NCI-H2227 treated with DMSO at 0.1 percent for 48 hours (cell line): ENCODE data around the gene EPAS1.

Source experiments
- DNase-seq: peaks from one replicate; lab custom pipeline; 2025; lab: John Stamatoyannopoulos, UW

EPAS1 gene

GRCh38 chr2:46273919-46274318, 23.3 kb upstream of the EPAS1 start:
- DNase-seq: no peak

GRCh38 chr2:46274586-46274985, 22.6 kb upstream of the EPAS1 start:
- DNase-seq: no peak

- peak; percentile 15 for DNase-seq
Observed at GRCh38 chr2:46275995-46276394, 21.2 kb upstream of the EPAS1 start.

- DNase-seq: no peak
Observed at GRCh38 chr2:46276642-46277041, 20.6 kb upstream of the EPAS1 start.

GRCh38 chr2:46277431-46278190, 19.6 kb upstream of the EPAS1 start:
- no peak for DNase-seq

GRCh38 chr2:46278952-46279351, 18.3 kb upstream of the EPAS1 start:
- DNase-seq: no peak

GRCh38 chr2:46281939-46282338, 15.3 kb upstream of the EPAS1 start:
- no peak for DNase-seq

- DNase-seq: no peak
Observed at GRCh38 chr2:46283693-46284092, 13.5 kb upstream of the EPAS1 start.

GRCh38 chr2:46284260-46284659, 12.9 kb upstream of the EPAS1 start:
- DNase-seq: no peak

GRCh38 chr2:46284796-46285195, 12.4 kb upstream of the EPAS1 start:
- DNase-seq: no peak

GRCh38 chr2:46286715-46287114, 10.5 kb upstream of the EPAS1 start:
- DNase-seq: no peak

GRCh38 chr2:46290078-46290477, 7.1 kb upstream of the EPAS1 start:
- DNase-seq: no peak

- no peak for DNase-seq
Observed at GRCh38 chr2:46293466-46293865, 3.7 kb upstream of the EPAS1 start.

GRCh38 chr2:46294176-46294836, 2.9 kb upstream of the EPAS1 start:
- DNase-seq: no peak

- DNase-seq: no peak
Observed at GRCh38 chr2:46296216-46296839, 879 bp upstream of the EPAS1 start.

- DNase-seq: no peak
Observed at GRCh38 chr2:46297546-46298271, 502 bp downstream of the EPAS1 start.

- DNase-seq: no peak
Observed at GRCh38 chr2:46298272-46298521, 990 bp downstream of the EPAS1 start.

GRCh38 chr2:46298522-46299353, 1.5 kb downstream of the EPAS1 start:
- DNase-seq: no peak

- peak; percentile 3 for DNase-seq
Observed at GRCh38 chr2:46299365-46300263, 2.4 kb downstream of the EPAS1 start.

- no peak for DNase-seq
Observed at GRCh38 chr2:46300406-46300832, 3.2 kb downstream of the EPAS1 start.
